NCI-H526 treated with DMSO at 0.1 percent for 48 hours (cell line): Measurements from ENCODE around the gene RPS18.

ENCODE experiments used
- DNase-seq: peaks from one replicate; lab custom pipeline; 2025; lab: John Stamatoyannopoulos, UW

The RPS18 gene

DNA sequence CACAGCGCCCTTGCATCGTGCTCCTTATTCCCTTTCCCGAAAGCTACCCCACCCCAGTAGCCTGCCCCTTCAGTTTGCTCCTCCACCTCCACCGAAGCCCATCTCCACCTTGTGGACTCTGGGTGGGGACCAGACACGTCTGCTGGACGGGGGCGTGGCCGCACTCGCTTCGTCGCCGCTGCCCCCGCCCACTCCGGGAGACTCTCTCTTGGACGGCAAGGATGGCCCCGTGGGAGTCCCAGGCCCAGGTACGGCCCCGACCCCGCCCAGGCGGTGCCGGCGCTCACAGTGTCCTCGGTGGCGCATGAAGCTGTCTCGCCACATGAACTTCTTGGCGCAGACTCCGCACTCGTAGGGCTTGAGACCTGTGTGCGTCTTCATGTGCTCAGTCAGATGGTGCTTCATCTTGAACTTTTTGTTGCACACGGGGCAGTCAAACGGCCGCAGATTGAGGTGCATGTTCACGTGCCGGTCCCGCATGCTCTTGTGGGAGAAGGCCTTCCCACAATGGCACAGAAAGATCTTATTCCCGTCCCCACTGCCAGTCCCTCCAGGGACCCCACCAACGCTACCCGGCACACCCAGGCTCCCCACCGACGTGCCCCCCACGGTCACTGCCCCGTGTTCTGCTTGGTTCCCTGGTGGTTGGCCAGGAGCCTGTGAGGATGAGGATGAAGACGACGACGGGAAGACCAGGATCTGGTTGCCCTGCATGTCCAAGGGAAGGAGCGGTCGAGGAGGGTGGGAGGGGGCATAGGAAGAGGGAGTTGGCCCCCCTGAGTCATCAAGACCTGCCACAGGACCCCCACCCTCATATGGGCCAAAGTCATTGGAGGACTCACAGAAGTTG is 43.3 kb downstream of the RPS18 start:
- peak; percentile 64 for DNase-seq

DNA sequence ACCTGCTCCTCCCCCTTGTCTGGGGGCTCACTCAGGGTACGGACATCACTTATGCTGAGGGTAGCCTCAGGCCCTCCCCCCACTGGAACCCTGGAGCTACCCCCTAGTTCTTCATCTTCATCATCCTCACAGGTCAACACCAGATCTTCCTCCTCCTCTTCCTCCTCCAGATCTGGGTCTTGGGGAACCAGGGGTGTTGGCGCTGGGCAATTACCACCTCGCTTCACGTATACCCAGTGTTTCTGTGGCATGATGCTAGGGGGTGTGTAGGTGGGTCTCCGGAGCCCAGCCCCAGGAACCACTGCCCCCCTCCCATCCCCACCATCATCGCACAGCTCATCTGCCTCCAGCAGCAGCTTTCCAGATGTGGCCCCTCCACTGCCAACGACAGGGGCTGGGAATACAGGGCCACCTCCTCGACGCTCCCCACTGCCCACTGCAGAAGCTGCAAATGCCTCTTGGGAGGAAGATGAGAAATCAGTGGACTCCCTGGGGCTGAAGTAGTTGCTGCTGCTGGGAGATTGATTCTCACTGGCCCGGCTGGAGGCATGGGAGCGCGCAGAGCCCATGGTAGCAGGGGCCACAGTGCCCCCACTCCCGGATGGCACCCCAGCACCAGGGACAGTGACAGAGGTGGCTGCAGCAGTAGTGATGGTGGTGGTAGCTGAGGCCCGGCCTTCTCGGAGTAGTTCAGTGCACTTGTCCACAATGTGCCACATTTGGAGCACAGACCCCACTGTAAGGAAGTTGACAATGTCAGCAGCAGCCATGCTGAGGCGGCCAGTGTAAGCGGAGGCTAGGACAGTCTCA is 44.1 kb downstream of the RPS18 start:
- DNase-seq: no peak

DNA sequence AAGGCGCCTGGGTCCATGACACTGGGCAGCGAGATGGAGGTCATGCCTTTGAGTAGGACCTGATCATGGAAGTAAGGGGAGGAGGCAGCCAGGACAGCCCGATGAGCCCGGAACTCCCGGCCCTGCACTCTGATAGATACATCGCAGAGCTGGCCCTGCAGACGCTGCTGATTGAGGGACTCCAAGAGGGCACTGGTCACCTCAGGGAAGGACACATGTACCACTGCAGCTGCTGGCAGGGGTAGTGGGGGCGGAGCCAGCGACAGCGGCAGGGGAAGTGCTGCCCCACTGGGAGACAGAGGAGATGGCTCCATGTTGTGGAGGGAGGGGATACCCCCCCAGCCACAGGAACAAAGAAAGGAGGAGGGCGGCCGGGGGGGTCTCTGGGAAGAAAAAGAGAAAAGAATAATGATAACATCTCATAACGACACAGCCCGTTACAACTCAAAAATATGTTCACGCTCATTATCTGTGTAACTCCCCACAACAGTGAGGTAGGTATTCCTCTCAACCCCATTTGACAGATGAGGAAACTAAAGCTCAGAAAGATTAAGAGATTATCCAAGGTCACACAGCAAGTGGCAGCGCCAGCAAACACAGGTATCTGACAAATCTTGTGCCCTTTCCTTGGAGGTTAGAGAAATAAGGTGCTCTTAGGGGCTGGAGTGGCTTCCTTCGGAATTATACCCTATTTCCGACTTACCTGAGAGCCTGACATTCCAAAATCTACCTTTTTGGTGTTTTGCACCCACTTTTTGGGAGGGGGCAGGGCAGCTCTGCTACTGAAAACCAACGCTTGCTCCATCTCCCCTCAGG is 44.9 kb downstream of the RPS18 start:
- no peak for DNase-seq

DNA sequence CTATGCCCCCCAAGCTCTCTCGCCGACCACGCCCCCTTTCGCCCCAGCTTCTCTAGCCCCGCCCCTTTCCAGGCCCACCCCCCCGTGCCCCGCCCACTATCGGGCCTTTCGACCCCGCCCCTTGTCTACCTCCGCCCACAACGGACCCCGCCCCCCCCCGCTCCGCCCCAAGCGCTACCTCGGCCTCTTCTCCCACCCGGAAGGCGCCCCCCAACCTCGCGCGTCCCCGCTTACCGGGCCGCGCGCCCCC is 45.5 kb downstream of the RPS18 start:
- no peak for DNase-seq

DNA sequence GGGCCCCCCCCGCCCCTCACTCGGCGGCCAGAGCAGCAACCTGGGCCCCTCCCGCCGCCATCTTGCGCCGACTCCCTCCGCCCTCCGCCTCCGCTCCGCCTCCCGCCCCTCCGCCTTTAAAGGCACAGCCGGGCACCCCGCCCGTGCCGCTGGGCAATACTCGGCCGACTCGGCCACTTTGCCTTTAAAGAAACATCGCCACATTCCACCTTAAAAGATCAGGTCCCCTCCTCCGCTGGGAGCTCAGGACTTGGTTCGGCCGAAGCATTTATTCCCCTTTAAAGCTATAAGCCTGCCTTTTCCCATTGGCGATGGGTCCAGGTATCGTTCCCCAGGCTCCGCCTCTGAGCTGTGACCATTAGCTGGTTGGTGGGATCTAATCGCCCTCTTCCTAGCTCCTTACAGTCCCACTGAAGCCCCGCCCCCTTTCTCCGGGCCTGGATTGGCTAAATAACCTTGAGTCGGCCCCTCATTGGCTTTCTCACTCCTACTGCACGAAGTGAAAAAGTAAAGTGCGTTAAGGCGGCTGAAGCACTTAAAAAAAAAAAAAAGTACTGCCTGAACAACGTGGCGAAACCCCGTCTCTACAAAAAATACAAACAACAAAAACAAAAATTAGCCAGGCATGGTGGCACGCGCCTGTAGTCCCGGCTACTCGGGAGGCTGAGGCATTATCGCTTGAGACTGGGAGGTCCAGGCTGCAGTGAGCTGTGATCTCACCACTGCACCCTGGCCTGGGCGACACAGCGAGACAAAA is 46.0 kb downstream of the RPS18 start, which contains the start of gene ZBTB22:
Gene ZBTB22 (minus strand): TSS at position 76 of the 757 bp plus-strand sequence. CDS start 828 bp downstream, outside the sequence.
- DNase-seq: peak; percentile 98

DNA sequence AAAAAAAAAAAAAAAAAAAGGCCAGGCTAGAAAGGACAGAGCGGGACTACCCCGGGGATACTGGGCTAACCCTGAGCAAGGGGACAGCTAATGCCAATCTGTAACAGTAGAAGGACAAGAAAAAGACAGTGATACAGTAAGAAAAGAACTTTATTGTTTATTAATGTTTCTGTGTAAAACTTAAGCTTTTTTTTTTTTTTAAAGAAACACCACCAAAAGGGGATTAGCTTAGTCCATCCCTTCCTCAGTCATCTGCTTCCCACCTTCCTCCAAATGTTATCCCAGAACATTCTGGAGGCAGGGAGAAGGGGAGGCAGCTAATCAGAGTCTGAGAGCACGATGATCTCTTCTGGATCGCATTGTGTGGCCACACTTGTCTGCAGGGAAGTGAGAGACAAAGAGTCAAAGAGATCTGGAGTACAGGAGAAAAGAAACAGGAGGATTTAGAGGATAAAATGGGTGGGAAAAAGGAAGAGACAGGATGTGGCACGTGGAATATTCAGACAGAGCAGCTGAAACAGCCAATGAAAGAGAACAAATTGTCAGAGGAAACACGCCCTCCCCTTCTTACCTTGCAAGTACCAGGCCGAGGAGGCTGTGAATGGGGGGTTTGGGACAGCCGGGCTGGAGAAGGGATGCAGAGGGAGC is 46.7 kb downstream of the RPS18 start:
- DNase-seq: no peak

DNA sequence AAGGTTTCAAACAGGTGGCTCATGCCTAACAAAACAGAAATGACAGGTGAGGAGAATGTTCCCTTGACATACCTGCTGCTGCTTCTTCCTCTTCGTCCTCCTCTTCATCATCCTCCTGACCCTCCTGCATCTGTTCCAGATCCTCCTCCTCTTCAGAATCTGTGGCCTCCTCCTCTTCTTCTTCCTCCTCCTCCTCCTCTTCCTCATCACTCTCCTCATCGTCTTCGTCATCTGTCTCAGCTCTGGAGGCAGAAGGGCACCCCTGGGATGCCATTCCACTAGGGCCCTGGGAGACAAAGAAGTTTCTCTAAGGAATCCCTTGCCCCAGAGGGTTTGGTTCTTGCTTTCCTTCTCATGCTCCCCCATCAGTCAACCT is 48.1 kb downstream of the RPS18 start:
- DNase-seq: no peak

DNA sequence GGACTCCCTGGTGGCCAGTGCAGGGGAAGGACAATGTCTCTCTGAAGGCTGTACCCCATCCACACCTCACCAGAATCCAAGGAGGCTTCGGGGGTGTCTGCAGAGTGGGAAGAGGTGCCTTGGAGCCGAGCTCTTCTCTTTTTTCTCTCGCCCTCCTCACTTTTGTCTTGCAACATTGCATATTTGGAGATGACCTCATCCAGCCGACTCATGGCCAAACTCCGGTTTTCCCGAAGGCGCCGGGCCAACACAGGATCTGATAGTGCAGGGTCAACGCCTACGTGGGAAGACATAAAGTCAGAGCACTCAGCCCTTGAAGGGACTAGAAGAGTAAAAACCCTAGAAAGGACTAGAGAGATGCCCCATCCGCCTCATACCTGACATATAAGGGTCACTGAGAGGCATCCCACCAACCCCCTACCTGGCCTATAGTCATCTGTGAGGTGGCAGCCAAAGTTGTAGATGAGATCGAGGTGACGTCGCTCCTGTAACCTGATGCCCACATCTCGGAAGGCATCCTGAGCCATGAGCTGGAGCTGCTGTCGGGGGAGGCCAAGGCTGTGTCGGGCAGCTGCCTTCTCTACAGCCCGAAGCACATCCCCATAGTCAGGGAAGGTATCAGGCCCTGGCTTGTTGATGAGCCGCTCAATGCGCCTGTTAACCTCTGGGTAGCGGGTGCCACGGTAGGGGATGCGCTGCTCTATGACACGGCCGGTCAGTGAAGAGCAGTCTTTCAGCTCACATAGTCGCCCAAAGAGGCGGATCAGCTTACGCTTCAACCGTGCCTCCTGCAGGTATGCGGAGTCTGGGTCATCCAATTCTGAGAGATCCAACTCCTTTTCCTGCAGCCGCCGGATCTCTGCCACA is 48.7 kb downstream of the RPS18 start:
- DNase-seq: no peak

DNA sequence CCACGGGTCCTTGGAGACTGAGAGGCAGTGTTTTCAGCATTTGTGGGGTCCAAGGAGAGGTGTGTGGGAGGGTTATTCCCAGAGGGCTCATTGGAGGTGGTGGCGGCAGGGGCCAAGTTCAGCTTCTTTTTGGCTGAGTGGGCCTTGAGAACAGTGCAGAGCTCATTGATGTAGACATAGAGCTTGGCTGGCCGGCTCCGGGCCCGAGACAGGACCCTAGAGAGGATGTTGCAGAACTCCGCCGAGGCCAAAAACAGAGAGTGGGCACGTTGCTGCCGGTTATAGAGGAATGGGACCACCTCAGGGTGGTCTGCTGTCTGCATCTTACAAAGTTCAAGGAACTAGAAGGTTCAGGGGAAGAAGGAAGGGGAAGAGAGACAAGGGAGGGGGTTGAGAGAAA is 49.4 kb downstream of the RPS18 start:
- DNase-seq: no peak

DNA sequence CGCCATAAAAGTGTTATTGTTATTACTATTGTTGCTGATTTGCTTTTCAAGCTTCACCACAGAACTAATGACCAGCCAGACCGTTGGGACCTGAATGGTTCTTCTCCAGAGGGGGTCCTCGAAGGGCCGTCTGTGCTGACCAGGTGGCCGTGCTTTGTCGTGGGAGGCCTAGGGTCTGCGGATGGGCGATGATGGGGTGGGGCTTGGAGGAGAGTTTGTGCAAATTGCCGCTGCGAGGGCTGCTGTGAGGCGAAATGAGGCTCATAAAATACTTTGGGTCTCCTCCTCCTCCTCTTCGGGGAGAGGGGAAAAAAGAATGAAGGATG is 51.7 kb downstream of the RPS18 start:
- peak; percentile 70 for DNase-seq

DNA sequence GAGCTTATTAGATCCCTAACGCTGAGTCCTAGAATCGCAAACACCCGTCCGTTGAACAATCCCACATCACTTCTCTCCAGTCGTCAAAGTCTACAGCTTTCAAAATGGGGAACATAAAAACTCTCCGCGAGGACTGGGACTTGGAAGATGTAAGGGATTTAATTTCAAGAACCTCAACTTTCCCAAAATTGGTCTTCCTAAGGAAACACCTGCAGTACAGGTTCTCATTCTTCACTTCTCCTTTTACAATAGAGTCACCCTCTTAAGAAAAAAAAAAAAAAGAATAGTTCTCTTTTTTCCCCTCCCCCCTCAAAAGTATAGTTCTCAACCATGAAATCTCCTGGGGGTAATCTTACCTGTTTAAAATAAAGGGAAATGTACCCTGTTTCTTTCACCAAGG is 52.2 kb downstream of the RPS18 start:
- no peak for DNase-seq
